ENCODE results near the gene EIF5. TPM values are rescaled to one million over a fixed set of nuclear protein-coding genes. Genes with fewer than 3 reads are reported as not detected.

Gene EIF5
- total RNA-seq, 1 experiment from 2014 or later = 392 TPM

DNA sequence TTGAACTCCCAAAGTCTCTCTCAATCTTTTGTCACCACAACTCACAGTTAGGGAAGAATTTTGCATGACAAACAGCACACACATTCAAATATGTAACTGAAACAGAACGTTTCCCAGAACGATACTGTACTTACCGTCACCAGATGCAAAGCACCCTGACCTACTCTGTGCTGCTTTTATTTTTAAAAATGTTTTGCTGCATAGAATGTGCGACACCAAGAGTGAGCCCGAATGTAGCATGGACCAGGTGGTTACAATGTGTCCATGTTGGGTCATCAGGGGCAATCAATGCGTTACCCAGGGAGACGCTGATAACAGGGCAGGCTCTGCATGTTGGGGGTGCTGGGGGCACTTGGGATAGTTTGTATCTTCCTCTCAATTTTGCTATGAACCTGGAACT is 14.6 kb upstream of the EIF5 start:
- POLR2A ChIA-PET = no interaction called here
- Mint-ChIP-seq H3K36me3 (ENCODE audit: insufficient read depth, unreplicated experiment) (no peaks in the 10 kb centered on the region), H3K9me3 (ENCODE audit: unreplicated experiment) (no peaks in the 10 kb centered on the region), H3K4me1 (ENCODE audit: low read depth, unreplicated experiment) (peaks cover 3% of the 10 kb centered on the region), H3K27me3 (ENCODE audit: insufficient read depth, unreplicated experiment) (no peaks in the 10 kb centered on the region), H3K4me3 (ENCODE audit: unreplicated experiment) (no peak overlapping the region), H3K27ac (ENCODE audit: unreplicated experiment) (no peak overlapping the region)
- no peak for DNase-seq
- TF ChIP-seq, protein P1, sequence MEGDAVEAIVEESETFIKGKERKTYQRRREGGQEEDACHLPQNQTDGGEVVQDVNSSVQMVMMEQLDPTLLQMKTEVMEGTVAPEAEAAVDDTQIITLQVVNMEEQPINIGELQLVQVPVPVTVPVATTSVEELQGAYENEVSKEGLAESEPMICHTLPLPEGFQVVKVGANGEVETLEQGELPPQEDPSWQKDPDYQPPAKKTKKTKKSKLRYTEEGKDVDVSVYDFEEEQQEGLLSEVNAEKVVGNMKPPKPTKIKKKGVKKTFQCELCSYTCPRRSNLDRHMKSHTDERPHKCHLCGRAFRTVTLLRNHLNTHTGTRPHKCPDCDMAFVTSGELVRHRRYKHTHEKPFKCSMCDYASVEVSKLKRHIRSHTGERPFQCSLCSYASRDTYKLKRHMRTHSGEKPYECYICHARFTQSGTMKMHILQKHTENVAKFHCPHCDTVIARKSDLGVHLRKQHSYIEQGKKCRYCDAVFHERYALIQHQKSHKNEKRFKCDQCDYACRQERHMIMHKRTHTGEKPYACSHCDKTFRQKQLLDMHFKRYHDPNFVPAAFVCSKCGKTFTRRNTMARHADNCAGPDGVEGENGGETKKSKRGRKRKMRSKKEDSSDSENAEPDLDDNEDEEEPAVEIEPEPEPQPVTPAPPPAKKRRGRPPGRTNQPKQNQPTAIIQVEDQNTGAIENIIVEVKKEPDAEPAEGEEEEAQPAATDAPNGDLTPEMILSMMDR (IDR thresholded peaks at IDR 0.05; ENCODE audit: insufficient read depth in 1 of 2, low read depth in 1 of 2, low read length in 1 of 2, severe bottlenecking in 1 of 2, unreplicated experiment in 1 of 2) = no peak
- H3K36me3 ChIP-seq (ENCODE audit: control insufficient read depth, insufficient read depth, low read length) = no peaks in the 10 kb centered on the region
- H3K4me1 ChIP-seq = no peaks in the 10 kb centered on the region
- CTCF ChIA-PET = no interaction called here
- no peak overlapping the region for H3K4me3 ChIP-seq (ENCODE audit: low read depth, low read length)
- BruUV-seq (replicated peaks) = no TSS peak
- H3K9me3 ChIP-seq = no peaks in the 10 kb centered on the region
- intact Hi-C loops (cut with micrococcal nuclease; ENCODE audit: unreplicated experiment) = no loop called here
- H3K27me3 ChIP-seq (replicated peaks; ENCODE audit: control insufficient read depth, insufficient read depth, low read length) = no peaks in the 10 kb centered on the region

- H3K4me3 ChIP-seq (ENCODE audit: low read depth, low read length) = no peak overlapping the region
- POLR2A ChIA-PET = no interaction called here
- DNase-seq = no peak
- intact Hi-C loops (cut with micrococcal nuclease; ENCODE audit: unreplicated experiment) = no loop called here
- no peaks in the 10 kb centered on the region for H3K9me3 ChIP-seq
- no peaks in the 10 kb centered on the region for H3K27me3 ChIP-seq (replicated peaks; ENCODE audit: control insufficient read depth, insufficient read depth, low read length)
- H3K36me3 ChIP-seq (ENCODE audit: control insufficient read depth, insufficient read depth, low read length) = no peaks in the 10 kb centered on the region
- CTCF ChIA-PET = interaction anchor here (0.5 to 0.7 kb wide), 2 partner anchors 15 to 297 kb away, joined by 3 to 4 read pairs; no protein-coding TSS in a partner anchor
- no TSS peak for BruUV-seq (replicated peaks)
- H3K4me1 Mint-ChIP-seq (ENCODE audit: low read depth, unreplicated experiment) = no peaks in the 10 kb centered on the region
- no peak overlapping the region for H3K4me3 Mint-ChIP-seq (ENCODE audit: unreplicated experiment)
- H3K9me3 Mint-ChIP-seq (ENCODE audit: unreplicated experiment) = no peaks in the 10 kb centered on the region
- H3K27me3 Mint-ChIP-seq (ENCODE audit: insufficient read depth, unreplicated experiment) = peaks cover 6% of the 10 kb centered on the region
- no peak overlapping the region for H3K27ac Mint-ChIP-seq (ENCODE audit: unreplicated experiment)
- peaks cover 6% of the 10 kb centered on the region for H3K36me3 Mint-ChIP-seq (ENCODE audit: insufficient read depth, unreplicated experiment)
- no peaks in the 10 kb centered on the region for H3K4me1 ChIP-seq
- TF ChIP-seq, protein P1 (IDR thresholded peaks at IDR 0.05; ENCODE audit: insufficient read depth in 1 of 2, low read depth in 1 of 2, low read length in 1 of 2, severe bottlenecking in 1 of 2, unreplicated experiment in 1 of 2) = no peak
Observed at GRCh38 chr14:103326078-103326477, 8.0 kb upstream of the EIF5 start.

GRCh38 chr14:103328941-103329340 is 5.1 kb upstream of the EIF5 start:
- no peak overlapping the region for H3K27ac Mint-ChIP-seq (ENCODE audit: unreplicated experiment)
- no peak overlapping the region for H3K4me3 ChIP-seq (ENCODE audit: low read depth, low read length)
- no peaks in the 10 kb centered on the region for H3K9me3 Mint-ChIP-seq (ENCODE audit: unreplicated experiment)
- H3K36me3 Mint-ChIP-seq (ENCODE audit: insufficient read depth, unreplicated experiment) = peaks cover 13% of the 10 kb centered on the region
- no TSS peak for BruUV-seq (replicated peaks)
- ChIA-PET CTCF (no interaction called here), POLR2A (interaction anchor here (0.5 to 0.6 kb wide), 2 partner anchors 13 to 28 kb away, joined by 3 to 4 read pairs; no protein-coding TSS in a partner anchor)
- no peaks in the 10 kb centered on the region for H3K4me1 ChIP-seq
- H3K27me3 ChIP-seq (replicated peaks; ENCODE audit: control insufficient read depth, insufficient read depth, low read length) = no peaks in the 10 kb centered on the region
- intact Hi-C loops (cut with micrococcal nuclease; ENCODE audit: unreplicated experiment) = no loop called here
- peaks cover 6% of the 10 kb centered on the region for H3K27me3 Mint-ChIP-seq (ENCODE audit: insufficient read depth, unreplicated experiment)
- no peak for DNase-seq
- no peaks in the 10 kb centered on the region for H3K9me3 ChIP-seq
- H3K4me3 Mint-ChIP-seq (ENCODE audit: unreplicated experiment) = no peak overlapping the region
- TF ChIP-seq, protein P1 (IDR thresholded peaks at IDR 0.05; ENCODE audit: insufficient read depth in 1 of 2, low read depth in 1 of 2, low read length in 1 of 2, severe bottlenecking in 1 of 2, unreplicated experiment in 1 of 2) = no peak
- H3K4me1 Mint-ChIP-seq (ENCODE audit: low read depth, unreplicated experiment) = no peaks in the 10 kb centered on the region
- no peaks in the 10 kb centered on the region for H3K36me3 ChIP-seq (ENCODE audit: control insufficient read depth, insufficient read depth, low read length)
